T47D (cell line): Measurements from ENCODE around the gene HIVEP3.

Source experiments
- DNase-seq, 2 experiments: peaks; one replicate each; pipeline versions ENCODE4 v3.0.0 to v3.0.0-alpha.2; 2011 to 2012; ENCODE audit warnings: low read depth in 1 of 2, low spot score in 1 of 2
- JUND ChIP-seq: IDR thresholded peaks from 2 replicates; pipeline ENCODE4 v1.6.1; 2012; ENCODE audit warnings: low read depth
- in situ Hi-C: cut with HindIII; loops from 2 replicates; pipeline ENCODE4 v1.10.0; 2016; ENCODE audit warnings: low sequenced_read_pairs, low pct_unique_long_range_greater_than_20kb

HIVEP3 gene

GRCh38 chr1:41679531-41679930 is 239.2 kb downstream of the HIVEP3 start:
- in situ Hi-C loops = no loop called here
- no peak for TF ChIP-seq JUND
- DNase-seq = no peak

- in situ Hi-C loops = no loop called here
- DNase-seq = no peak
- no peak for TF ChIP-seq JUND
Measured at GRCh38 chr1:41678111-41678878, 240.4 kb downstream of the HIVEP3 start.

- TF ChIP-seq JUND = no peak
- in situ Hi-C loops = no loop called here
- DNase-seq = no peak
Measured at GRCh38 chr1:41677620-41678019, 241.1 kb downstream of the HIVEP3 start.

GRCh38 chr1:41675401-41675800 is 243.3 kb downstream of the HIVEP3 start:
- no peak for TF ChIP-seq JUND
- DNase-seq = no peak
- in situ Hi-C loops = no loop called here

- DNase-seq = no peak
- in situ Hi-C loops = no loop called here
- TF ChIP-seq JUND = no peak
Measured at GRCh38 chr1:41674522-41674921, 244.2 kb downstream of the HIVEP3 start.

- in situ Hi-C loops = no loop called here
- no peak for DNase-seq
- TF ChIP-seq JUND = no peak
Measured at GRCh38 chr1:41673806-41674205, 244.9 kb downstream of the HIVEP3 start.

- DNase-seq = no peak
- in situ Hi-C loops = no loop called here
- TF ChIP-seq JUND = no peak
Measured at GRCh38 chr1:41673378-41673777, 245.3 kb downstream of the HIVEP3 start.

GRCh38 chr1:41672641-41673361 is 245.9 kb downstream of the HIVEP3 start:
- in situ Hi-C loops = no loop called here
- TF ChIP-seq JUND = no peak
- no peak for DNase-seq

- DNase-seq = peak; percentile 62 to 85
- in situ Hi-C loops = no loop called here
- TF ChIP-seq JUND = peak; percentile 48; the same call in 1 of the 2 replicates
Measured at GRCh38 chr1:41672173-41672572, 246.5 kb downstream of the HIVEP3 start.

GRCh38 chr1:41671116-41671755 is 247.5 kb downstream of the HIVEP3 start:
- DNase-seq = no peak
- in situ Hi-C loops = no loop called here
- TF ChIP-seq JUND = no peak

- in situ Hi-C loops = no loop called here
- DNase-seq = no peak
- TF ChIP-seq JUND = no peak
Measured at GRCh38 chr1:41670217-41670957, 248.3 kb downstream of the HIVEP3 start.

GRCh38 chr1:41668967-41669366 is 249.8 kb downstream of the HIVEP3 start:
- in situ Hi-C loops = no loop called here
- no peak for TF ChIP-seq JUND
- no peak for DNase-seq
